Epidermal melanocyte (primary cell): ENCODE measurements around the gene DEFB124.
"Not testable (repeated sequence)": the region's sequence is repeated elsewhere in the genome, so short reads cannot be mapped to it uniquely, and the experiment has no call there.

Experiments
- DNase-seq: peaks from one replicate; pipeline ENCODE4 v3.0.0; 2011; ENCODE audit warnings: low spot score; ENCODE audit not compliant: insufficient read length

DEFB124 gene

GRCh38 chr20:31474758-31475427 lies at the start of gene DEFB124, which contains the start of gene REM1:
TSS of gene DEFB124 (minus strand) at chr20:31475127. CDS start at chr20:31473013, 2,114 bp downstream.
TSS of gene REM1 (plus strand) at chr20:31475288. CDS start at chr20:31476446, 1,158 bp downstream.
- no peak for DNase-seq

- DNase-seq = no peak
Measured at GRCh38 chr20:31523361-31524283, 48.7 kb upstream of the DEFB124 start.

GRCh38 chr20:31522731-31523130 lies 47.8 kb upstream of the DEFB124 start:
- no peak for DNase-seq

GRCh38 chr20:31521267-31521666 lies 46.3 kb upstream of the DEFB124 start:
- not testable (repeated sequence) for DNase-seq

GRCh38 chr20:31517373-31517772 lies 42.4 kb upstream of the DEFB124 start:
- DNase-seq = peak; percentile 35

- no peak for DNase-seq
Measured at GRCh38 chr20:31516651-31517050, 41.7 kb upstream of the DEFB124 start.

- no peak for DNase-seq
Measured at GRCh38 chr20:31516166-31516565, 41.2 kb upstream of the DEFB124 start.

- no peak for DNase-seq
Measured at GRCh38 chr20:31515775-31516107, 40.8 kb upstream of the DEFB124 start.

- no peak for DNase-seq
Measured at GRCh38 chr20:31515072-31515774, 40.3 kb upstream of the DEFB124 start.

GRCh38 chr20:31514154-31515071 lies 39.5 kb upstream of the DEFB124 start, which contains the start of gene HM13:
TSS of gene HM13 (plus strand) at chr20:31514442. CDS start at chr20:31514552, 110 bp downstream.
- DNase-seq = peak; percentile 85

GRCh38 chr20:31508517-31509244 lies 33.8 kb upstream of the DEFB124 start:
- no peak for DNase-seq

GRCh38 chr20:31505903-31506302 lies 31.0 kb upstream of the DEFB124 start:
- DNase-seq = no peak

- DNase-seq = peak; percentile 57
Measured at GRCh38 chr20:31502884-31503673, 28.2 kb upstream of the DEFB124 start.

GRCh38 chr20:31500527-31500926 lies 25.6 kb upstream of the DEFB124 start:
- no peak for DNase-seq

- no peak for DNase-seq
Measured at GRCh38 chr20:31497838-31498540, 23.1 kb upstream of the DEFB124 start.

- DNase-seq = no peak
Measured at GRCh38 chr20:31496761-31497295, 21.9 kb upstream of the DEFB124 start.

- DNase-seq = no peak
Measured at GRCh38 chr20:31494131-31494530, 19.2 kb upstream of the DEFB124 start.

GRCh38 chr20:31490752-31491151 lies 15.8 kb upstream of the DEFB124 start:
- no peak for DNase-seq
